ENCODE results near the gene ZNF805.

ZNF805 gene

DNA sequence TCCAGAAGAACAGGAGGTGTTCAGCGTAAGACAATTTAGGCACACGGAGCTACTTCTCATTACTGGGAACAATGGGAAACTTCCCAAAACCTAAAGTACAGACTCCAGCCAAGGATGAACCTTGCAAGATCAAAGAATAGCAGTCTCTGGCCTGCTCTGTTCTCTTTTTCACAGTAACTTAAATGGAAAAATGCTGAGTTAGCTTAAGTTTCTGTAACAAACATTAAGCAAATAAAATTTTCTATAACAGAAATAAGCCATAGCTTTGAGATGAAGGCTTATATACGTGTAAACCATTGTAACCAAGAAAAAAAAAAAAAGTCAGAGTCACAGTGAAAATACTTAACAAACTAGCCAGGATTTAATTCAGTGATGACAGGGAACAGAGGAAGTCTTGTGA lies 21.6 kb downstream of the ZNF805 start (continued):
- TF ChIP-seq ZNF148 (tag by site-specific recombination; IDR thresholded peaks at IDR 0.05; ENCODE audit: borderline replicate concordance): no peak
- no peak for TF ChIP-seq ZNF146 (tag by site-specific recombination; IDR thresholded peaks at IDR 0.05)
- no peak for TF ChIP-seq ZNF580 (tag by site-specific recombination; IDR thresholded peaks at IDR 0.05)
- no peak for TF ChIP-seq ZNF214 (tag by site-specific recombination; IDR thresholded peaks at IDR 0.05; ENCODE audit: borderline replicate concordance)

DNA sequence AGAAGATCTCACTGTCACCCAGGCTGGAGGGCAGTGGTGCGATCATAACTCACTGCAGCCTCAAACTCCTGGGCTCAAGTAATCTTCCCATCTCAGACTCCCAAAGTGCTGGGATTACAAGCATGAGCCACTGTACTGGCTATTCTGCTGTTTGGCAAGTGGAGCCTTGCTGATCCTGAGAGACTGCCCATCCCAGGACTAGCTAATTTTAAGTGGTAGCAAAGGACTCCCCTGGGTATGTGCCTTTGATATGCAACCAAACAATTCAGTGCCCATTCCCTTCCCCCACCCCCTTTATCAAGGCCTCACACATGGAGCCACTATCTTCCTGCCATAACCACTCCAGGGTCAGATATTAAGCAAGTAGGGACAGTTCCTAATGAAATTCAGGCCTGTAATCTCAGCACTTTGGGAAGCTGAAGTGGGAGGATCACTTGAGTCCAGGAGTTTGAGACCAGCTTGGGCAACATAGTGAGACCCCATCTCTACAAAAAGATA lies 22.9 kb downstream of the ZNF805 start:
- POLR2A ChIA-PET: interaction anchor here (0.5 kb wide), 1 partner anchor 165 kb away, joined by 5 read pairs; no protein-coding TSS in a partner anchor
- no peak overlapping the region for H3K4me3 ChIP-seq (ENCODE audit: low read depth, low read length)
- CTCF ChIA-PET: interaction anchor here (0.6 kb wide), 1 partner anchor 20 kb away, joined by 3 read pairs; no protein-coding TSS in a partner anchor
- no peaks in the 10 kb centered on the region for H3K4me1 ChIP-seq (ENCODE audit: control insufficient read depth, insufficient read depth, low read length)
- H3K27ac ChIP-seq (ENCODE audit: extremely low read depth, low read depth, low read length): no peak overlapping the region
- TF ChIP-seq ZNF311 (tag by site-specific recombination; IDR thresholded peaks at IDR 0.05; ENCODE audit: borderline replicate concordance) (no peak), ZNF404 (tag by site-specific recombination; IDR thresholded peaks at IDR 0.05) (no peak), ZNF266 (tag by site-specific recombination; IDR thresholded peaks at IDR 0.05; ENCODE audit: low read depth) (no peak), ZNF138 (tag by site-specific recombination; IDR thresholded peaks at IDR 0.05; ENCODE audit: borderline replicate concordance) (no peak), ZBTB21 (tag by site-specific recombination; IDR thresholded peaks at IDR 0.05) (no peak), ZNF664 (tag by site-specific recombination; IDR thresholded peaks at IDR 0.05) (no peak), ZNF169 (tag by site-specific recombination; IDR thresholded peaks at IDR 0.05) (no peak), ZNF777 (tag by site-specific recombination; IDR thresholded peaks at IDR 0.05; ENCODE audit: borderline replicate concordance) (no peak)
- TF ChIP-seq, protein P1, sequence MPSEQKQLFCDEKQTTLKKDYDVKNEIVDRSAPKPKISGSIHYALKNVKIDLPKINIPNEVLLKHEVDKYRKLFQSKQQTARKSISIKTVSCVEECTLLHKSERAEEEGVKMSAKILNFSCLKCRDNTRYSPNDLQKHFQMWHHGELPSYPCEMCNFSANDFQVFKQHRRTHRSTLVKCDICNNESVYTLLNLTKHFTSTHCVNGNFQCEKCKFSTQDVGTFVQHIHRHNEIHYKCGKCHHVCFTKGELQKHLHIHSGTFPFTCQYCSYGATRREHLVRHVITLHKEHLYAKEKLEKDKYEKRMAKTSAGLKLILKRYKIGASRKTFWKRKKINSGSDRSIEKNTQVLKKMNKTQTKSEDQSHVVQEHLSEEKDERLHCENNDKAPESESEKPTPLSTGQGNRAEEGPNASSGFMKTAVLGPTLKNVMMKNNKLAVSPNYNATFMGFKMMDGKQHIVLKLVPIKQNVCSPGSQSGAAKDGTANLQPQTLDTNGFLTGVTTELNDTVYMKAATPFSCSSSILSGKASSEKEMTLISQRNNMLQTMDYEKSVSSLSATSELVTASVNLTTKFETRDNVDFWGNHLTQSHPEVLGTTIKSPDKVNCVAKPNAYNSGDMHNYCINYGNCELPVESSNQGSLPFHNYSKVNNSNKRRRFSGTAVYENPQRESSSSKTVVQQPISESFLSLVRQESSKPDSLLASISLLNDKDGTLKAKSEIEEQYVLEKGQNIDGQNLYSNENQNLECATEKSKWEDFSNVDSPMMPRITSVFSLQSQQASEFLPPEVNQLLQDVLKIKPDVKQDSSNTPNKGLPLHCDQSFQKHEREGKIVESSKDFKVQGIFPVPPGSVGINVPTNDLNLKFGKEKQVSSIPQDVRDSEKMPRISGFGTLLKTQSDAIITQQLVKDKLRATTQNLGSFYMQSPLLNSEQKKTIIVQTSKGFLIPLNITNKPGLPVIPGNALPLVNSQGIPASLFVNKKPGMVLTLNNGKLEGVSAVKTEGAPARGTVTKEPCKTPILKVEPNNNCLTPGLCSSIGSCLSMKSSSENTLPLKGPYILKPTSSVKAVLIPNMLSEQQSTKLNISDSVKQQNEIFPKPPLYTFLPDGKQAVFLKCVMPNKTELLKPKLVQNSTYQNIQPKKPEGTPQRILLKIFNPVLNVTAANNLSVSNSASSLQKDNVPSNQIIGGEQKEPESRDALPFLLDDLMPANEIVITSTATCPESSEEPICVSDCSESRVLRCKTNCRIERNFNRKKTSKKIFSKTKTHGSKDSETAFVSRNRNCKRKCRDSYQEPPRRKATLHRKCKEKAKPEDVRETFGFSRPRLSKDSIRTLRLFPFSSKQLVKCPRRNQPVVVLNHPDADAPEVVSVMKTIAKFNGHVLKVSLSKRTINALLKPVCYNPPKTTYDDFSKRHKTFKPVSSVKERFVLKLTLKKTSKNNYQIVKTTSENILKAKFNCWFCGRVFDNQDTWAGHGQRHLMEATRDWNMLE (tag by site-specific recombination; conservative IDR thresholded peaks at IDR 0.05; ENCODE audit: low read depth): no peak
- no peaks in the 10 kb centered on the region for H3K9me3 ChIP-seq (ENCODE audit: control insufficient read depth, insufficient read depth, low read depth, low read length)
- peaks cover 15% of the 10 kb centered on the region in 2 experiments for H3K36me3 ChIP-seq (ENCODE audit: control insufficient read depth in 2 of 2, insufficient read depth in 1 of 2, low read length in 2 of 2)

DNA sequence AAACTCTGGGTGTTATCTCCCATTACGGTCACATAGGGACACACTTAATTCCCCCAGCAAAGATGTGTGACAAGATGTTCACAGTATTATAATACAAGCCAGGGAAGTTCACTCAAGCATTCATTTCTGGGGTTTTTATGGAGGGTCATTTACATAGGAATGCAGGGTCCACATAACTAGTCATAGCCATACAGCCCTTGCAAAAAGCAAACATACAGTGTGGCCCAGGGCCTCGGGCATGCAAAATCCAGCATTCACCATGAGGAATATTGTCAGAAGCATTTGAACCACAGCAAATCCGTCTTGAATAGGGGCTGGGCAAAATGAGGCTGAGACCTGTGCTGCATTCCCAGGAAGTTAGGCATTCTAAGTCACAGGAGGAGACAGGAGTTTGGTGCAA lies 26.9 kb downstream of the ZNF805 start:
- Histone ChIP-seq H3K4me1 (ENCODE audit: control insufficient read depth, insufficient read depth, low read length) (no peaks in the 10 kb centered on the region), H3K36me3 (ENCODE audit: control insufficient read depth in 2 of 2, insufficient read depth in 1 of 2, low read length in 2 of 2) (peaks cover 0 to 5% of the 10 kb centered on the region in 2 experiments; a peak in 2 of 3 replicates), H3K27ac (ENCODE audit: extremely low read depth, low read depth, low read length) (no peak overlapping the region), H3K9me3 (ENCODE audit: control insufficient read depth, insufficient read depth, low read depth, low read length) (no peaks in the 10 kb centered on the region), H3K4me3 (ENCODE audit: low read depth, low read length) (no peak overlapping the region)
- ChIA-PET POLR2A (no interaction called here), CTCF (no interaction called here)
- TF ChIP-seq ZFHX2 (tag by site-specific recombination; conservative IDR thresholded peaks at IDR 0.05) (no peak), ZNF530 (tag by site-specific recombination; IDR thresholded peaks at IDR 0.05; ENCODE audit: low read depth) (no peak), GLI2 (tag by site-specific recombination; IDR thresholded peaks at IDR 0.05; ENCODE audit: borderline replicate concordance, low read depth) (no peak), REPIN1 (tag by site-specific recombination; IDR thresholded peaks at IDR 0.05; ENCODE audit: low read depth) (no peak), ZNF768 (tag by site-specific recombination; IDR thresholded peaks at IDR 0.05) (no peak), GLIS1 (tag by site-specific recombination; IDR thresholded peaks at IDR 0.05) (no peak), ZNF514 (tag by site-specific recombination; IDR thresholded peaks at IDR 0.05) (no peak)
